Bone marrow (tissue), 2 donors: ENCODE measurements around the gene NOX5.
"Not testable (repeated sequence)": the region's sequence is repeated elsewhere in the genome, so short reads cannot be mapped to it uniquely, and the experiment has no call there.

ENCODE experiments used
- DNase-seq, 2 donors: peaks; one replicate each; lab custom pipeline; 2025; lab: John Stamatoyannopoulos, UW

NOX5 gene

DNA sequence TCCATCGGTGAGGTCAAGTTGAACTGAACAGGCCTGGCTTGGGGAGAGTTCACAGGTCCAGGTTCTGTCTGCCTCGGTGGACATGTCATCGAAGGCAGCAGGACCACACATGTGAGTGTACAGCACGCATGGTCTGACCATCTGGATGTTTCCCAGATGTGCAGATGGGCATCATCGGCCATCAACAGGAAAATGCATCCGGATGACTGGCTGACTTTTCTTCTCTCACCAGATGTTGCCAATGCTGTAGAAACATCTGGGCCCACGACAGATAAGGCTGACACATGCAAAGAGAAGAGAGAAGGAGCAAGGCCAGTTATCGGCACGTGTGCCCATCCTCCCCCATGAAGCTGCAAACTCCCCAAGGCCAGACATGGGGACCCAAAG is 45.1 kb downstream of the NOX5 start:
- no peak for DNase-seq

DNA sequence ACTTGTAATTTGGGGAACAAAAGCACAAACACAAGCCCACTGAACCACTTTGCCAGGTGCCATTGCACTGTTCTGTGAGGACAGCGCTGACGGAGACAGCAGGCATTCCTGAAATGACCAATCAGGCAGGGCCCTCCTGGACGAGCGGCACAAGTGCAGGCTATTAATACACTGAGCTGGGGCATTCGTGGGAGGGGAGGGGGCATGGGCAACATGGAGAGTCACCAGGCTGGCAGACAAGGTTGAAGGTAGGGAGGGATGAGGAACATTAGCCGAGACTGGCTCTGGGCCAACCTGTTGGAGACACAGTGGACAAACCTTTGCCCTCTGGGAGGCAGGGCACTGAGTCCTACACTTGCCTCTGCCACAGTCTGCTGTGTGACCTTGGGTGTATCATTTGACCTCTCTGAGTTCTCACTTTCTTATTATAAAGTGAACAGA is 45.6 kb downstream of the NOX5 start:
- DNase-seq: no peak

DNA sequence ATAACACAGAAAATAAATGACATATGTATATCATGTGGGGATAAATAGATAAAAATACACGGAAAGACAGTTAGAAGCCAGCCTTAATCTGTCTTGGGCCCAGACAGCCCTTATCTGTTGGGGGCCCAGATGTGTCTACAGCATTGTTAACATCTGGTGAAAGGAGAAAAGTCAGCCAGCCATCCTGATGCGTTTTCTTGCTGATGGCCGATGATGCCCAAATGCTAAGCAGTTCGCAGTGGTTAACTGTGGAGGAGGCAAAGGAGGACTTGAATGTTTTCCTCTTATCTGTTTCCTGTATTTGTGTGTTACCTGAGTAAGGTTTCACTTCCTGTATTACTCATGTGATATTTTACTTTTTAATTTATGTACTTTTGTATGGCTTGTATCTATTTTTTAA is 46.2 kb downstream of the NOX5 start:
- DNase-seq: no peak

DNA sequence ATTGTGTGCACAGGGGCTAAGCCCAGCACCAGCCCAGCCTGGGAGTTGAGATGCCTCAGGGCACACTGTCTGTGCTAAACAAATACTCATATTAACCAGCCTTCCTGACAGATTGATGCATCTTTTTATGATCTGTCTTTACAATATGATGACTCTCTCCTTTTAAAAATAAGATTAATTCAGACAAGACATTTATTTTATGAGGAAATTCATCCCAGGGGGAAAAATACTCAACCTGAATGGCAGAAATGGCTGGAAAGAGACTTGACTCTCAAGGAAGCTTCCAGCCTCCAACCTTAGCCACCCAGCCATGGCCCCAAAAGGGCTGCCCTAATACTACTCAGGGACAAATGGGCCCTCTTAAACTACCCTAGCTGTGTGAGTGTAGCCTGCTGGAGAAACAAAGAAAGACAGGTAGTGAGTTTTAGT is 46.9 kb downstream of the NOX5 start:
- no peak for DNase-seq

DNA sequence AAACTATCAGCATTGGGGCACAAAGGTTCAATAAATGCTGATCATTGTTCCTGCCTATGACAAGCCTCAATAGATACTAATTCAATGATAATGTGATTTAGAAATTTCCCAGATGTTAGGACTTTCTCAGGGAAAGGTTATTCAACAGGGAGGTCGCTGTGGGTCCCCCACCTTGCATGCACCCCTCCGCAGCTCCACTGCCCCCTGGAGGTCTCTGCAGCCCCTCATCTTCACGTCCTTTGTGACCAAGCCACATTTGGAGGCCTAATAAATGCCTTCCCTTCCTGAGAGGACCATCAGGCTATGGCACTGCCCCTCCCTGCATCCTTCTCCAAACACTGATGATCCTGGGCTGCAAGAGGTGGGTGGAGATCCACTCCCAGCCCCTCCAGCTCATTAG is 50.2 kb downstream of the NOX5 start:
- no peak for DNase-seq

DNA sequence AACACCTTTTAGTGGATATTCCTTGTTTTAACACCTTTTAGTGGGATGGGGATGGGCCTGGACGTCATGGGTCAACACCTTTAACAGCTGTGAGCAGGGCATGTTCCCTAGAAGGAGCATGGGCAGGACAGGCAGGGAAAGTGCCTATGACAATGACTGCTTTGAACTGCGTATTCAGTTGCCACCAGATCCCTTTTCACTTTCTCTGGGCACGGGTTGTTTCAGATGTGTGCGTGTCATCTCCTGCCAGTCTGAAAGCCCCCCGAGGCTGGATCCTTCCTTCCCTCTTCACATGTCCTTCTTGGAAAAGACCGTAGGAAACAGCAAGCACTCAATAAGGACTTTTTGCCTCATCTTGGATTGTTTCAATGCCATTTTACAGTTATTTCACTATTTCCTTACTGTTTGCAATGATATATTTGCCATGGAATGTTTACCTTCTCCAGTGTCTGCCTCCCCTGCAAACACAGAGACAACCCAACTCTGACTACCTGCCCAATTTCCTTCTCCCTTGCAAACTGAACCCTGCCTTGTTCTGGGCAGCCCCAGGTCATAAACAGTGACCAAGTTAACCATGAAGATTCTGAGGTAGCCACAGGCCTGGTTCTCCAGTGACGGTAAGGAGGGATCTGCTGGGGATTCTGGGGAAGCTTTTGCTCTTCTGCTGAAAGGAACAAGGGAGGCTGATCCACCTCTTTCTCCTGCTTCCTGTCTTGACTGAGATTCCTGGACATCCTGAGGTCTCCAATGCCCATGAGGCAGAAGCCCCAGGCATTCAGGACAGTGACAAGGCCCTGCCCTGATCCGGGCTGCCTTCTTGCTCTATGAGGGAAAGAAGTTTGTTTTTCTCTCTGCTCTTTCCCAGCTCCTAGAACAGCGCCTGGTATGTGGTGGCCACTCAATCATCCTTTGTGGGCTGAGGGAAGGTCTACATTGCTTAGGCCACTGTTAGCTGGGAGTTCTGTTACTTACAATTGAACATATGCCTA is 51.8 kb downstream of the NOX5 start:
- DNase-seq: no peak

DNA sequence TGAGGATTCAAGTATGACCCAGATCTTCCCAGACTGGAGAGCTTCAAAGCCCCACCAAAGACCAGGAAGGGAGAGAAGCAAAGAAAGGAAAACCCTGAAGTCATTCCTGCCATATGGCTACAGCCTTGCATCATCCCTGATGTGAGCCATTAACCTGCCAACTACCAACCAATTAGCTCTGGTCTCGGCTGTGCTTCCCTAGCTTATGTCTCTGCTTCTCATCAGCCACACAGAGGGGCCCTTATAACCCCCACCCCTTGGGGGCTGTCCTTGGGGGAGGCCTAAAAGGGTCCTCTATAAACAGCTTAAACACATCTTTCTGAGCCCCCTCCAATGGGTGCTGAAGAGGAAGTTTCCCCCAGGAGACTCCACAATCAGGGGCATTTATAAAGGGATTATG is 52.8 kb downstream of the NOX5 start:
- no peak for DNase-seq

DNA sequence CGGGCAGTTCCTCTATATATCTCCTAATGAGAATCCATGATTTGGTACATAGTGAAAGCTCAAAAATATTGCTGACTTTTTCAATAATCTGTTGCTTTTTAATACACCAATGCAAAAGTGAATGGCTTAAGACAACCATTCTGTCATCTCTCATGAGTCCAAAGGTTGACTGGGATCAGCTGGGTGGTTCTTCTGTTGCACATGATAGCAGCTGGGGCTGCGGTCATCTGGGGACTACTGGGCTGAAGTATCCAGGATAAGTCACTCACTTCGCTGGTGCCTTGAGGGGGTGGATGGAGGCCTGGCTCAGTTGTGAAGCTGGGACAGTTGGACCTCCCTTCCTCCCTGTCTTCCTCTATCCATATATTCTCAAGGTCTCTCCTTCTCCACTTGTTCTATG is 53.7 kb downstream of the NOX5 start:
- DNase-seq: no peak

DNA sequence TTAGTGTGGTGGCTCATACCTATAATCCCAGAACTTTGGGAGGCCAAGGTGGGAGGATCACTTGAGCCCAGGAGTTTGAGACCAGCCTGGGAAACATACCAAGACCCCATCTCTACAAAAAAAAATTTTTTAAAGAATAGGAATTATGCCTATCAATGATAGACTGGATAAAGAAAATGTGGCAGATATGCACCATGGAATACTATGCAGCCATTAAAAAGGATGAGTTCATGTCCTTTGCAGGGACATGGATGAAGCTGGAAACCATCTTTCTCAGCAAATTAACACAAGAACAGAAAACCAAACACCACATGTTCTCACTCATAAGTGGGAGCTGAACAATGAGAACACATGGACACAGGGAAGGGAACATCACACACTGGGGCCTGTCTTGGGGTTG is 54.8 kb downstream of the NOX5 start:
- DNase-seq: not testable (repeated sequence)

DNA sequence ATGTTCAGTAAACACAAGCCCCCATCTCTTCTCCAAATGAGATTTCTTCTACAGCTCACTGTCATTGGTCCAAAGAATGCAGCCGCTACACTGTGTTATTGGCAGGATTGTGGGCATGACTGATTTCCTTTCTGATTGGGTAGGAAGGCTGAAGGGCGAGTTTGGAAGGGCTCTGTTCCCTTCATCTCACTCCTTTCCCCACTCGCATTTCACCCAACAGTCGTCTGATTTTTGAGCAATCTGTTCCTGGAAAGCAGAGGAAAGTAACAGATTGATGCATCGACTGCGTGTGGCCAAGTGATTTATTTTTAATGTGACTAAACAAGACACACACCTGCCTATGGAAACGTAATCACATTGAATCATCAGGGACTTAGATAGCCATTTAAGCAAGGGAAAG is 55.5 kb downstream of the NOX5 start:
- no peak for DNase-seq

DNA sequence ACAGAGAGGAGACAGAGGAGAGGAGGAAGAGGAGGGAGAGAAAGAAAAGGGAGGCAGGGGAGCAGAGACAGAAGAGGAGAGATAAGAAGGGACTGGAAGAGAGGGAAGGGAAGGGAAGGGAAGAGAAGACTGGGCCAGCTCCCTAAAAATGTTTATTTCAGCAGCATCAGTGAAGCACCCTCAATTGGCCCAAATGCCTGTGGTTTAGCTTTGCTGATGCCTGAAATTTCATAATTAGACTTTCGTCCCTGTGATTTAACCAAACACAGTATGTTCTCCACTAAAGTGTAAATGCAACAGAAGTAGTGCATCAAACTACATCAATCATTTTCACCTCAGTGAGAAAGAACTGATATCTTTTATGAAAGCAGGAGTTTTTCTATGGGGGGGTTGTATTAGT is 55.9 kb downstream of the NOX5 start:
- DNase-seq: no peak

DNA sequence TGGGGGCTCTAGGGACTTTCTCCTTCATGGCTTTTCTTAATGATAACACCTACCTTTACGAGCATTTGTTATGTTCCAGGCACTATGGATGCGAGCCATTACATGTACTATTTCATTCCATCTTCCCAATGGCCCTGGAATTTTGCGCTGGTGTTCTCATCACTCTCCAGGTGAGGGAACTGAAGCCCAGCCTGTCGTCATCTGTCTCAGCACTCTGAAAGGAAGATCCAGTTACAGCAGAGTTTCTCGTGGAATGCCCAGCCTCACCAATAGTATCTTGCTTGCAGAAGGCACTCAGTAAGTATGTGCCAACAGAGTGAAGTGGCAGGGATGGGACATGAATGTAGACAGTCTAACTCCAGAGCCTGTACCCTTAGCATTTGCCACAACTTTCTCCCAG is 56.8 kb downstream of the NOX5 start:
- no peak for DNase-seq

DNA sequence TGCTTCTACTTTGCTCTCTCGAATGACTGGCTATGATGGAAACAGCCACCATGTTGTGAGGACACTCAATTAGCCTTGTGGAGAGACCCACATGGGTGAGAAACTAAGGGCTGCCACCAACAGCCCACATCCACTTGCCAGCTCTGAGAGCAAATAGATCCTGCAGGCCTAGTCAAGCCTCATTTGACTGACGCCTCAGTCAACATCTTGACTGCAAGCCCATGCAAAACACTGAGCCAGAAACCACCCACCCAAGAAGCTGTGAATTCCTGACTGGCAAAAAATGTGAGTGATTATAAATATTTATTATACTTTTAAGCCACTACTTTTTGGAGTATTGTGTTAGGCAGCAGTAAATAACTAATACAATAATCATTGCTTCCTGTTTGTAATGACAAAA is 58.4 kb downstream of the NOX5 start:
- DNase-seq: no peak

DNA sequence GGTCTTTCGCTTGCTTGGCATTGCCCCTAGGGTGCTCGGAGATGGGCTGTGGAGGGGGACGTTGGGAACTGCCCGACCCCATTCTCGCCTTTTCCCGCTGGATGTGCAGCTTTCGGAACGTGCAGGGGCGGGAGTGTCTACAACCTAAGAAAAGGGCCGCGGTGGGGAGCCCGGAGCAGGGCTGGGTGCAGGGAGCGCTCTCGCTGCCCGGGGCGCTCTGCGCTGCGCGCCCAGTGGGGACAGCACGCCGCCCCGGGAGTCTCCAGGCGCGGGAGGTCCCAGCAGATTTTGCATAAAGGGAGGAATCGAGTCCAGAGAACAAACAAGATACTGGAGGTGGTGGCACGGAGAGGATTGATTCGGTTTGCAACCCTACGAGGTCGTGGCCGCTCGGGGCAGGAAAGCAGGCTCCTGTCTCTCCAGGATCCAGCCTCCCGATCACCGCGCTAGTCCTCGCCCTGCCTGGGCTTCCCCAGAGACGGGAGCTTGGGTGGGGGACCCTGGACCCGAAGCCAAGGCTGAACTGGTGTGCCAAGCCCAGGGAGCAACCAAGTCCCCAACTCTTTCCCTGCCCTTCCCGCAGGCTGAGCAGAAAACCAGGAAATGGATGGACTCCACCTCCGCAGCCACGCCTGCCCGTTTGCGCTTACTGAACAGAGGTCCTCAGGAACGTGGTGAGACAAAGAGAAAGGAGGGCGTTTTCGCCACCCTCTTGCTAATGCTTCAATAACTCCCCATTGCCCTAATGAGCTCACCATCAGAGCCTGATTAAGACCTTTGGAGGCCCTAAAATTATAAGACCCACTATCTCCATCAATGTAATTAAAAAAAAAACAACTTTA is 59.7 kb downstream of the NOX5 start:
- DNase-seq: no peak

DNA sequence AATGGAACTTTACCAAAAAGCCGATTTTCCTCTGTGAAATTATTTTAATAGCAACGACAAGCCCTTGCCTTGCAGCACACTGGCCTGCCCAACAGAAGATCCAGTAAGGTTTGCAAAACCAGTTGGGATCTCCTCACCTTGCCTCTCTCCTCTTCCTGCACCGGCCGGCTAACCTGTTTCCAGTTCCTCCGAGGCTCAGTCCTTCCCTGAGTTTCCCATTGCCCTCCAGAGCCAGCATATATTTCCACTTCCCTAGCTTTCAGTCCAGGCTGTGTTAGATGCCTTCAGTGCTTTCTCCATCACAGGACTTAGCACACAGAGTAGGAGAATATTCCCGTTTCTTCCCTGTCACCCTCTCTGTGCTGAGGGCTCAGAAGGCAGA is 60.3 kb downstream of the NOX5 start:
- no peak for DNase-seq

DNA sequence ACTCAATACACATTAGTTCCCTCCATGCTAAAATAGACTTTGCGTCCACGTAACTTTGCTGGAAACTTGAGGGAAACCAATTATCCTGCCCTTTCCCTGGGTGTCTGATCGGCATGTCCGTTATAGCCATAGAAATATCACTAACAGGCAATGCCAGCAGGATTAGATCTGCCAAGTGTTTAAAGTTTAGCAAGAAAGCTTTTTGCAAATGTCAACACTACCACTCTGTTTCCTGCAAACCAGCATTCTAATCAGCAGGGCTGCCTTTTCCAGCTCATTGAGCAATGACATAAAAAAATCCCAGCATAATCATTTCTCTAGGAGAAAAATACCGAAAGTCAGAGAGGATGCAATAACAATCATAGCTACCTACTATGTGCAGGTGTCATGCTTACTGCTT is 60.9 kb downstream of the NOX5 start:
- no peak for DNase-seq

DNA sequence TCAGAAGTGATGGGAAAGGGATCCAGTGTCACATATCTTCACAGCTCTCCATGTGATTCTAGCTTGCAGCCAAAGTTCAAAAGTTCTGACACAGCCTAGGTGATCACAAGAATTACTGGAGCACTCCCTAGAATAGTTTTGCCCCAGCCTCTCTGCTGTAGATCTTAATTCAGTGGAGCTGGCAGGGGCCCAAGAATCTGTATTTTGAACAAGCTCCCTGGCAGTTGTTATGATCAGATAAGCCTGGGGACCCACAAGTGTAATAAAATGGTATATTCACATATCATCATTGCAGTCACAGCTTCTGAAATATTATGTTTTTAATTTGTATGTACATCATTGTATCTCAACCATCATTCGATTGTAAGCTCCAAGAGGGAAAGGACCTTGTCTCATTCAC is 62.3 kb downstream of the NOX5 start:
- DNase-seq: no peak

DNA sequence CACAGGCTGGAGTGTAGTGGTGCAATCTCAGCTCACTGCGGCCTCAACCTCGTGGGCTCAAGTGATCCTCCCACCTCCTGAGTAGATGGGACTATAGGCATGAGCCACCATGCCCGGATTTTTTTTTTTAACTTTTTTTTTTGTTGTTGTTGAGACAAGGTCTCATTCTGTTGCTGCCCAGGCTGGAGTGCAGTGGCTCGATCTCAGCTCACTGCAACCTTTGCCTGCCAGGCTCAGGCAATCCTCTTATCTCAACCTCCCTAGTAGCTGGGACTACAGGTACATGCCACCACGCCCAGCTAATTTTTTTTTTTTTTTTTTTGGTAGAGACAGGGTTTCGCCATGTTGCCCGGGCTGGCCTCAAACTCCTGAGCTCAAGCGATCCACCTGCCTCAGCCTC is 64.1 kb downstream of the NOX5 start:
- no peak for DNase-seq

DNA sequence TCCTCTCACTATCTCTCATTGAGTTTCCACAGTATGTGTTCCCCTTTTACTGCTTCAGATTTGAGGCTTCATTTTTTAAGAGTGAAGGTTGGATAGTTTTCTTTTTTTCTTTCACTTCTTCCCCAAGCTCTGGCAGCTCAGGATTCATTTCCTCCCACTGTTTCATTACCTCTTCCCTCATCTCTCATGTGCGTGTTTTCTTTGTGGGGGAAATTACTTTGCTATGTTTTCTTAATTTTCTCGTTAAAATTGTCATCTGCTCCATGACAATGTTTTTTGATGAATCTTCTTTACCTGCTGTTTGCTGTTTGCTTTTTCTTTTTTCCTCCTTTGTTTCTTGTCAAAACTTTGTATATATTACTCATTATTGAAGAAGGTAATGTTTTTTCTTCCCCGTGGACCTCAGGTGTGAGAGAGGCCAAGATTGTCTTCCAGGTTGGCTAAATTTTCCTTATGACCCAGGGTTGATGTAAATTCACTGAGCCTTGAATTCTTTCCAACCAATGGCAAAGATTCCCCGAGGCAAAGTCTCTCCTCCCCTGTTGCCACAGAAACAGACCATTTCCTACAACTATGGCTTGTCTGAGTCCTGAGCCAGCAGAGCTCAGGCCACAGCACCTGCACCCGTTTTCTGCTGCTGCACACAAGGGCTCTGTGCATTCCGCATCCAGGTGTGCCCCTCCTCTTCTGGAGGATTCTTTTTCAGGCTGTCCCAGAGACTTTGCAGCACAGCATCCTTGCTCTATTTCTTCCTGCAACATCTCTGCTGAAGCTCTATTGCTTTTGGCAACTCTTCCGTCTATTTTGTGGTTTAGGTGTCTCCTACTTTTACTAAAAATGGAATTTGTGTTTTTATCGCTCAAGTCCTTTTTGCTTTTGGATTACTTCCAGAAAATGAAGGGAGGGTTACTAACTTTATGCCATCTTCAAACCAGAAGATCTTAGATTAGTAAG is 66.1 kb downstream of the NOX5 start:
- DNase-seq: no peak

DNA sequence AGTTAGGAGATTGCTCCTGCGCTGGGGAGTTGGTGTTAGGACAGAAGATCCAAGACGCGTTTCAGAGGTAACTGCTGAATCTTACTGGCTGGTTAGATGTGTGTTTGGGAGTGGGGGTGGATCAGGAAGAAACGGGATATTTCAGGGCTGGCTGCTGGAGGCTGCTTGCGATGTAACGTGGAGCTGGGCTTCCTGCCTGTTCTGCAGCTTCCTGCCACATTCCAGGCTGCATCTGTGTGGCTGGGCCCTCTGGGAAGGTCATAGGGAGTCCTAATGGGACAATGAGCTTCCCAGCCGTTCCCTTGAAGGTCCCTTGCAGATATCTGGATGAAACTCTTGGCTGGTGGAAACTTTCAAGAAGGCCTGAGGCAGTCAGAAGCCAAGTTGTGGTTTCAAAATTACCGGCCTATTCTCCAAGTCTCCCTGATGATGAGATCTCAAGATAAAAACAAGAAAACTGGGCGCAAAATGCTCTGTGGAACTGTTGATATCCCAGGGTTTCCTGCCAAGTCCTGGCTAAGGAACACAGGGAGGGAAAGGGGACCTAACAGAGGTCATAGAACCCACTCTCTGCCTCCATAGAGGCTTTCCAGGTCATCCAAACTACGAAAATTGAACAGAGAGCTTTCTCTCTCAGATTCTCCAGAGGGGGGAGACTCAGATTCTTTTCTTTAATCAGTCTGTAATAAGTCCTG is 67.0 kb downstream of the NOX5 start:
- DNase-seq: no peak

DNA sequence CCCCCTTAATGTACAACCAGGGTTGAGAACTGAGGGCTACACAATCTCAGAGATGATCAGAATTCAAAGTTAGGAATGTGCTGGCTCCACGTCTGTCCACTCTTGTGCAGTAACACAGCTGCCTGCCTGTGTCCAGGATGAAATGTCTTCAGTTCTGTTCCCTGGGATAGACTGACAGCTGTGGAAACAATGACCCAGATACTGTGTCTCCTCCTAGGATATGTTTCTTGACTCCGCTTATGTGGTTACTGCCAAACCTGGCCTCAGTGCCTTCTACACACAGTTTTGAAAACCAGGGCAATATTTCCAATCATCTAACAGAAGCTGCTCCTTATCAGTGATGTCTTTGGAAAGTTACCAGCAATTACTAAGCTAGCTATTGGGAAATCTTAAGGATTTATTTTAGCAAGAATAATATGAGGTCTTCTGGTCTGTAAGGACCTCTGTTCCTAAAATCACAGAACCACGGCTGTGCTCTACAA is 67.6 kb downstream of the NOX5 start:
- no peak for DNase-seq
